Adipose tissue (tissue), 3 donors: Measurements from ENCODE around the gene KLC3. TPM values are rescaled to one million over a fixed set of nuclear protein-coding genes. Genes with fewer than 3 reads are reported as not detected.

Source experiments
- H3K27ac ChIP-seq: one replicate; pipeline ENCODE4 v1.5.1; 2013; ENCODE audit warnings: low read depth, low read length
- WGBS, 3 donors: extraction: QIAGEN DNeasy Blood & Tissue Kit; methylation state at CpG; one replicate each; pipeline ENCODE4 v1.1.7; 2013; 5-methylcytosine and 5-hydroxymethylcytosine counted together
- polyA plus RNA-seq, 3 donors: library from polyadenylated mRNA; stranded (reverse); fragments of 200-250 nt; gene quantifications; one replicate each; pipeline ENCODE4 v1.2.3, GENCODE V29; 2013
- donor health status: healthy with polysubstance abuse.
- donor health status: Bipolar disorder and iron deficiency.
- donor health status: healthy.

KLC3 gene
- polyA plus RNA-seq, 3 donors, result 0.18 to 3.2 TPM; not detected in 1

GRCh38 chr19:45395821-45396617 is 55.5 kb downstream of the KLC3 start:
- no peak overlapping the region for H3K27ac ChIP-seq
- WGBS, 3 donors, result 51 to 75% (median 64%) methylated on average over 46 to 59 of the region's 59 CpGs

GRCh38 chr19:45400192-45400591 is 59.6 kb downstream of the KLC3 start:
- no peak overlapping the region for H3K27ac ChIP-seq
- WGBS, 3 donors, result 80 to 89% (median 85%) methylated on average over 6 of the region's 6 CpGs

Other genes starting within 250 kb of the KLC3 start
- 10 to 100 TPM; 15.4 to 17.5 (median 16.9) TPM for gene PPP1R37, start 247.6 kb upstream of the KLC3 start, polyA plus RNA-seq
- under 1 TPM; 0.04 to 0.11 (median 0.05) TPM for gene NKPD1, start 179.8 kb upstream of the KLC3 start, polyA plus RNA-seq
- gene TRAPPC6A, start 162.5 kb upstream of the KLC3 start, polyA plus RNA-seq, result 10 to 100 TPM; 25.0 to 43.9 (median 31.7) TPM
- gene BLOC1S3, start 162.0 kb upstream of the KLC3 start, polyA plus RNA-seq, result 1 to 10 TPM; 3.5 to 4.0 (median 3.9) TPM
- gene EXOC3L2, start 95.3 kb upstream of the KLC3 start, polyA plus RNA-seq, result 1 to 10 TPM; 1.1 to 5.0 (median 1.7) TPM
- 10 to 100 TPM; 10.8 to 18.7 (median 14.7) TPM for gene MARK4, start 89.5 kb upstream of the KLC3 start, polyA plus RNA-seq
- gene CKM, start 17.9 kb upstream of the KLC3 start, polyA plus RNA-seq, result 10 to 100 TPM in 1 of 3 donors, 1 to 10 TPM in 2; 2.9 to 12.5 (median 9.2) TPM
- 1 to 10 TPM; 5.6 to 9.1 (median 7.3) TPM for gene ERCC2, start 29.8 kb downstream of the KLC3 start, polyA plus RNA-seq
- gene PPP1R13L, start 64.3 kb downstream of the KLC3 start, polyA plus RNA-seq, result 10 to 100 TPM; 11.1 to 36.5 (median 14.5) TPM
- 1 to 10 TPM; 1.5 to 6.3 (median 2.3) TPM for gene POLR1G, start 65.9 kb downstream of the KLC3 start, polyA plus RNA-seq
- 10 to 100 TPM; 31.0 to 63.9 (median 59.5) TPM for gene ERCC1, start 83.2 kb downstream of the KLC3 start, polyA plus RNA-seq
- 100 to 1,000 TPM in 2 of 3 donors, 10 to 100 TPM in 1; 11.9 to 650 (median 341) TPM for gene FOSB, start 127.2 kb downstream of the KLC3 start, polyA plus RNA-seq
- 1 to 10 TPM; 4.9 to 7.6 (median 6.4) TPM for gene RTN2, start 156.3 kb downstream of the KLC3 start, polyA plus RNA-seq
- gene PPM1N, start 157.7 kb downstream of the KLC3 start, polyA plus RNA-seq, result 1 to 10 TPM in 1 of 3 donors, under 1 TPM in 2; 0.62 to 3.7 (median 0.71) TPM
- gene VASP, start 166.7 kb downstream of the KLC3 start, polyA plus RNA-seq, result 10 to 100 TPM; 14.9 to 93.0 (median 78.0) TPM
- gene OPA3, start 244.1 kb downstream of the KLC3 start, polyA plus RNA-seq, result 1 to 10 TPM; 3.1 to 6.7 (median 3.5) TPM